NCI-H1930 (cell line): Measurements from ENCODE around the gene KIT.

ENCODE experiments used
- DNase-seq, 2 experiments: peaks; one replicate each; lab custom pipeline; 2025; lab: John Stamatoyannopoulos, UW

KIT gene

GRCh38 chr4:54745031-54745770, 87.4 kb downstream of the KIT start:
- DNase-seq, result no peak

- DNase-seq, result no peak
Measured at GRCh38 chr4:54746218-54746617, 88.5 kb downstream of the KIT start.

GRCh38 chr4:54750341-54750740, 92.6 kb downstream of the KIT start:
- DNase-seq, result no peak

GRCh38 chr4:54754394-54754793, 96.6 kb downstream of the KIT start:
- DNase-seq, result no peak

- no peak for DNase-seq
Measured at GRCh38 chr4:54764476-54764875, 106.7 kb downstream of the KIT start.

- DNase-seq, result no peak
Measured at GRCh38 chr4:54767376-54767775, 109.6 kb downstream of the KIT start.

GRCh38 chr4:54773022-54773421, 115.3 kb downstream of the KIT start:
- no peak for DNase-seq

GRCh38 chr4:54779036-54779435, 121.3 kb downstream of the KIT start:
- no peak for DNase-seq

GRCh38 chr4:54779476-54780148, 121.9 kb downstream of the KIT start:
- DNase-seq, result no peak

- no peak for DNase-seq
Measured at GRCh38 chr4:54780149-54780495, 122.4 kb downstream of the KIT start.

GRCh38 chr4:54781756-54782155, 124.0 kb downstream of the KIT start:
- no peak for DNase-seq

GRCh38 chr4:54783402-54784110, 125.8 kb downstream of the KIT start:
- DNase-seq, result no peak

- DNase-seq, result no peak
Measured at GRCh38 chr4:54784161-54784671, 126.5 kb downstream of the KIT start.
